ENCODE results near the gene CREB3L2.
A peak's percentile ranks its signal among the peaks of the same experiment; 100 is the strongest.

The CREB3L2 gene

DNA sequence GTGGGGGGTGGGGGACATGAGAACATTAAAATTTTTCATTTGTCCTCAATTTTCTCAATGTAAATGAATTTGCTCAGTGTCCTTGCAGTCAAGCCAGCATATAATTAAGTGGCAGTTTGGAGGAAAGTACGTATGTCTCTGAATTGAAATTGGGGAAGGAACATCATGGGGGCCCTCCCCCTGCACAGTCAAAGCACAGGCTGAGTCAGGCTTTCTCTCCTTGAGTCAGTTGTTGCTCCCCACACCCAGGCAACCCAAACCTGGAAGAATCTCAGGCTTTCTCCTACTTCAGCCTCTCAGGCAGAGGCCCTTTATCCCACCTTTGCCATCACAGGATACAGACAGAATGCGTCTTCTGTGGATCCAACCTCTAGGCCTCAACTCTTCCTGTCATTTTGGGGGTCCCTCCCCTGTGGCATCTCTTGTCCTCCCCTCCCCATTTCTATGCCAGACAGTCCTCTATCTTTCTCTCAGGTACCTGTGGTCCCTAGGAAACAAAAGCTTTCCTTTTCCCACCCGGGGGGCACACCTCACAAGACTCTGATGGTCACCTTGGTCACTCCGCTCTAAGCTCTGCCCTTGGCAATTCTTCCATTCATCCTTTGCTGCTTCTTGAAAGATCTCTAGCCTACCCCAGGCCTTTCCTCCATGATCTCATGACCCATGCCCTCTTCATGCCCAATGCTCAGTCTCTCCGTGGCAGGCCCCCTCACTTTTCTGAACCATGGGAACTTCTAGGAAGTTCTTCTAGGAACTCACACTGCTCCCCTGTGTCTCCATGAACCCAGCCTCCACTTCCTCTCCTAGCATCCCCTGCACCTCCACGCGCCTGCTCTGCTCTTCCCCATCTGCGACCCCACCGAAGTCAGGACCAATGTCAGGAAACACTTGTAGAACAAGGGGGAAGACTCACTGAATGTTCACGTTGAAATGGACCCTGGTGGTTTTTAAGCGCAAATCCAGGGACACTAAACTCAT is 40.4 kb downstream of the CREB3L2 start:
- DNase-seq: no peak
- in situ Hi-C loops (cut with HindIII; ENCODE audit: low pct_ligation_motif_present, low pct_unique_long_range_greater_than_20kb, low sequenced_read_pairs): no loop called here

DNA sequence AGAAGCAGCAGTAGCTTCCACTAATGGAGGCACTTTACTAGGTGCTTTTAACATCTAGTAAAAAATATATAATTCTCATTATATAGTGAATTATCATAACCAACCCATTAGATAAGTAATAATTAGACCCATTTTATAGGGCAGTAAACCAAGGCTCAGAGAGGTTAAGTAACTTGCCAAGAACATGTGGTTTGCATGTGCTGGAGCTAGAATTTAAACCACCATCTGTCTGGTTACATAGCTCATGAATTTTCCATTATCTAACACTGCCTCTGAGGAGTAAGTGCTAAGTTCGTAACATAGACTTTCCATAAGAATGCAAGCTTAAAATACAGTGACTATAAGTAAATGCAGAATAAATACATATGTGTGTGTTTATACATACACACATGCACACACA is 41.9 kb downstream of the CREB3L2 start:
- in situ Hi-C loops (cut with HindIII; ENCODE audit: low pct_ligation_motif_present, low pct_unique_long_range_greater_than_20kb, low sequenced_read_pairs): no loop called here

DNA sequence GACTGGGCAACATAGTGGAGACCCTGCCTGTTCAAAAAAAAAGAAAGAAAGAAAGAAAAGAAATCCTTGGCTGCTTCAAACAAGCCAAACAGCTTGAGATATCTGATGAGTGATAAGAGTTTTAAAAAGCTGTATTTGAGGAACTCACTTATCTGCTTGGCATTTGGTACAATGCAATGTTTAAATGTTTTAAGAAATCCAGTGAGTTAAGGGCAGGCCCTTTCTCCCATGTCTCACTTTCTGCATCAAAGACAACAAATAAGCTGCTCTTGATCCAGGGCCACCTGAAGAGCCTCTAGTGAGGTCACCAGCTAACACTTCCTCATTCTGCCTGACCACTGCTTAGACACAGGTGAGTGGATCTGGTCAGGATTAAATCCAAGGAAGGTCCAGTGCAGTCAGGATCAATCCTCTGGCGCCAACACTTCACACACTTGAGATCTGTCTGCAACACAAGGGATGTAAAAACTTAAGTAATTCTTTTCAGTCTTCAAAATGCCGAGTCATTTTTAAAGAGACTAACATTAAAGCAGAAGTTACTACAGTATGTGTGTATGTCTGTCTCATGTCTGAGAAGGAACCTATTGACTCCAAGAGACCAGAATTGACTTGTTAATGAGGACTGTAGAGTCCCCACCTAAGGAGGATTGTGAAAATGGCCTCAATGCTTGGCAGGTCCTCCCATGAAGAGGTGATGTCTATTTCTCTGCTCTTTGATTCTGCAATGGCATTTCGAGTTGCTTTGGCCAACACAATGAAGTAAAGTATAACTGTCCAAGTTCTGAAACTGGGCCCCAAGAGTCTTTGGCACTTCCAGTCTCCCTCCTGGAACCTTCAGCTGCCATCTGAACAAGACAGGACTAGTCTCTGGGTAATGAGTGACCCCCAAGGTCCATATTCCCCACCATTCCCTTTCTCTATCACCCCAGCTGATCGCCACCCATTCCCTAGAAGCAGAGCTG is 43.1 kb downstream of the CREB3L2 start:
- DNase-seq: no peak
- in situ Hi-C loops (cut with HindIII; ENCODE audit: low pct_ligation_motif_present, low pct_unique_long_range_greater_than_20kb, low sequenced_read_pairs): no loop called here

More for the DNA sequence above, 41.9 kb downstream of the CREB3L2 start:
- no peak for DNase-seq

DNA sequence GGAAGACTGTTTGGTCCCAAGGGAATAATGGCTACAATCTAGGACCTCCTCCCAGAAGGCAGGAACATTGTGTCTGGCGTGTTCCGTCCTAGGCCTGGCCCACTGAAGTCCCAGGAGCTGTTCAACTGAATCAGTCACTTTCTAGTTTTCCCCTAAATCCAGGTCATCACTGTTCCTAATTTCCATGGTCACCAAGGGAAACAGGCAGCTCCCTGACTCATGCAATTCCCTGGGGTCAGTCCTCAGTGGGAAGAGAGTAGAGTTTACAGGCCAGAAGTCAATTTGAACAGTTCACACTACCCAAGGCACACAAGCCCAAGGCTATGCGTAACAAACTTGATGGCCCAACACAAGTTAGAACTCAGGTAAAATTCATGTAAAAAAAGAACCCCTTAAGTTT is 44.0 kb downstream of the CREB3L2 start:
- in situ Hi-C loops (cut with HindIII; ENCODE audit: low pct_ligation_motif_present, low pct_unique_long_range_greater_than_20kb, low sequenced_read_pairs): no loop called here
- no peak for DNase-seq

DNA sequence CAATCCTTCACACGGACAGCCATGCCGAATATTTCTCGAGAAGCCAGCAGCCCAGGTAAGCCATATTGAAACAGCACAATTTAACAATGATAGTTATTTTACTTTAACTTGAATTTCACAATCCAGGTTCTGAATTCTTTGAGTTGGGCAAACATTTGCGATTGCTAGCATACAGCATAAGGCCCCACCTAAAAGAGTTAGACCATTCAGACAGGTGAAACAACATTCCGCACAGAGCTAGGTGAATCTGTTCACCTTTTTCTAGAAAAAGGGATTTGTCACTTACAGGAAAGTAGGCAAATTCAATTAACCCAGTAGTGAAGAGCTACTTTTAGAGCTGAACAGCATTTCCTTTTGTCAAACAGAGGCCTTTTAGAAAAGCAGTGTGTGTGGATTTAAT is 45.3 kb downstream of the CREB3L2 start:
- no peak for DNase-seq
- in situ Hi-C loops (cut with HindIII; ENCODE audit: low pct_ligation_motif_present, low pct_unique_long_range_greater_than_20kb, low sequenced_read_pairs): no loop called here

DNA sequence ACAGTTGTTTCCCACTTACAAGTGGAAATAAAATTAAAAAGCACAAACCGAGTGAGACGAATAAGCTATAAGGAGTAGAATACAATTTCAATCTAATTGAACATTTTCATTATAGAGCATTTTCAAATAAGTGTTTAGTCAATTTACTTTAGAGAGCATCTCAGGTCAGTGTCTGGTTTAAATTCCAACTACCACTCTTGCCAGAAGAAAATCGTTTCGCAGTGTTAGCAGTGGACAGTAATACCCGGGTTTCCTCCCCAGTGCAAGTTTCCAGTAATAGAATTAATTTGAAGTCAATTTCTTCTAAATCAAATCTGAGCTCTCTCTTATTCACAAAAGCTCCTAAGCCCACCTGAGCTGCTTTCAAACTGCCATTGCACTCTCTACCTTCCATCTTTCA is 45.7 kb downstream of the CREB3L2 start:
- DNase-seq: no peak
- in situ Hi-C loops (cut with HindIII; ENCODE audit: low pct_ligation_motif_present, low pct_unique_long_range_greater_than_20kb, low sequenced_read_pairs): no loop called here

DNA sequence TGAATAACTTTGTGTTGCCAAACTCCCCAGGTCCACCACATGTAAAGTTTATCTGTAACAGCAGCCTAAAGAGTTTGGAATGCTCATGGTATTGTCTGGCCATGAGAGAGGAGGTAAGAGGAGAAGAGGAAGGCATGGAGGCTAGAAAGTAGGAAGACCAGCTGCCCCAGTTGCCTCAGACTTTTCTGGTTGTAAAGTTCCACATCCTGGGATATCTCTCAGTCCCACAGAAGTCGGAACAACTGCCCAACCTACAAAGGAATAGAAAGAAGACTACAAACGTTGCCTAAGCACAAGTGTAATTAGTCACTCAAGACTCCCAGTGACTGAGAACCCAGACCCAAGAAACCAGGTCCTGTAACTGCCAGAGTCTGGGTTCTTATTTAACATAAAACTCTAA is 47.3 kb downstream of the CREB3L2 start:
- in situ Hi-C loops (cut with HindIII; ENCODE audit: low pct_ligation_motif_present, low pct_unique_long_range_greater_than_20kb, low sequenced_read_pairs): no loop called here
- no peak for DNase-seq

DNA sequence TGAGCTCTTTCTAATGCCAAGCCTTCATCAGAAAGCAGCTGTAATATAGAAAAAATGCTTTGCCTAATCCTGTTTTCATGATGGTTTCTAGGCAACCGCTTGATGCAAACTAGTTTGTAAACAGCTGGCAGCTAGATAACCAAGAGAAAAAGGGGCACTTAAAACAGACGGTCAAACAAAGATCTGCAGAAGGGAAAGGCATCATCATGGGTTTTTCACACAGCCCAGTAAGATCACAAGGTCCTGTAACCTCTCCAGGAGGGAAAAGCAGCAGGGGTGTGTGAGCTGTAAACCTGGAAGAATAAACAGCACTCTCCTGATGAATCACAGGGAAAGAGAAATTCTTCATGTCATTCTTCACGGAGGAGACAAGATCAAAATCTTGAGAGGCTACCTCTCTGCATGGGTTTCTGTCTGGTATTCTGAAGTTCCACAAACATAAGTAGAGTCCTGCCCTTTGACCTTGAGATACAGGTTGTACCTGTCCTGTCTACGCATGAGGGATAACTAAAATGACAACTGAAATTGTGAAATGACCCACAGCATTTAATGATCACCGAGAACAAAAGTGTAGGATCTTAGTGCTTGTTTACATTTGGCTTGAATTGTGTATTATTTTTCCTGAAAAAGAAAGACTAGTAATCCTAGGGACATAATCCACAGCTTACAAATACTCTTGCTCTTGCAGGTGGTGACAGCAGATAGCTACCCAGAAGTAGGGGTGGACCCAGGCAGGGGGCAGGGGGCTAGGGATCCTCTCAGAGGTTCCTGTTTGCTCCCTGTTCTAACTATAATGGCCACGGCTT is 48.0 kb downstream of the CREB3L2 start:
- in situ Hi-C loops (cut with HindIII; ENCODE audit: low pct_ligation_motif_present, low pct_unique_long_range_greater_than_20kb, low sequenced_read_pairs): no loop called here

DNA sequence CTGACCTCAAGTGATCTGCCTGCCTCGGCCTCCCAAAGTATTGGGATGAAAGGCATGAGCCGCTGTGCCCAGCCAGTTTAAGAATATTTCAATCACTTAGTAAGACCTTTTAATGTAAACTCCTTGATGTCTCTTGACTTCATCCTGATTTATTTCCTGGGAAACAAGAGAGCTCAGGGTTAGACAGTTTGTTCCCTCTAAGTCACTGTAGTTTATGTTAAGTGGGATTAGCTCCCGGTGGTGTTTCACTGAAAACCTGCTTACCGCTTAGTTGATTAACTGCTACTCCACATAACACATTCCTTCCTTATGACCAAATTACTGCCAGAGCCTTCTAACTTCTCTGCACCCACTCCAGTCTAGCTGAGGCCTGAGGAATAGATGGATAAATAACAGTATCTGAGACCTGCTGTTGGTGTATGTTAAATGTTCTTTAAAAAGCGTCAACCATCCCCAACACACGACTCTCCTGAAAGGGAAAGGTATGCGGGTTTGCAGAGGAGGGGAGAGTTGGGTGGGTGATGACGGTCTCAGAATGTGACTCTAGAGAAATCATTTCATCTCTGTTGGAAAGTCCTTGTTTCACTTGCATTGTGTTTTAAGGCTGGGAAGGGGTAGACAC is 48.7 kb downstream of the CREB3L2 start:
- in situ Hi-C loops (cut with HindIII; ENCODE audit: low pct_ligation_motif_present, low pct_unique_long_range_greater_than_20kb, low sequenced_read_pairs): no loop called here
- DNase-seq: peak; percentile 64

More for the DNA sequence above, 48.0 kb downstream of the CREB3L2 start:
- DNase-seq: peak; percentile 80

DNA sequence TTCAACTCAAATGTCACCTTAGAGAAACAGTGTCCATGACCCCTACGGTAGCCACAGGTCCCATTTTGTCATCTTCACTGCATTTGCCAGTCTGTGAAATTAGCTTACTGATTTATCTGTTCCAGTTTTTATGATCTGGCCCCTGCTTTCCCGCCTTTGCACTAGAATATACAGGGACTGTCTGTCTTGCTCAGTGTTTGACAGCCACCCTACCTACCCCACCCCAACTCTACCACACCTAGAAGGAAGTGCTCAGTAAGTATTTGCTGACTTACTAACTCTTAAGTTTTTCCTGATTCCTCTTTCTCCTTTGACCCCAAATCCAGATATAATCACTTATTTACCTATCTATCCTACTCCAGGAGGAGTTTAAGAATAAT is 49.5 kb downstream of the CREB3L2 start:
- in situ Hi-C loops (cut with HindIII; ENCODE audit: low pct_ligation_motif_present, low pct_unique_long_range_greater_than_20kb, low sequenced_read_pairs): no loop called here
- no peak for DNase-seq

DNA sequence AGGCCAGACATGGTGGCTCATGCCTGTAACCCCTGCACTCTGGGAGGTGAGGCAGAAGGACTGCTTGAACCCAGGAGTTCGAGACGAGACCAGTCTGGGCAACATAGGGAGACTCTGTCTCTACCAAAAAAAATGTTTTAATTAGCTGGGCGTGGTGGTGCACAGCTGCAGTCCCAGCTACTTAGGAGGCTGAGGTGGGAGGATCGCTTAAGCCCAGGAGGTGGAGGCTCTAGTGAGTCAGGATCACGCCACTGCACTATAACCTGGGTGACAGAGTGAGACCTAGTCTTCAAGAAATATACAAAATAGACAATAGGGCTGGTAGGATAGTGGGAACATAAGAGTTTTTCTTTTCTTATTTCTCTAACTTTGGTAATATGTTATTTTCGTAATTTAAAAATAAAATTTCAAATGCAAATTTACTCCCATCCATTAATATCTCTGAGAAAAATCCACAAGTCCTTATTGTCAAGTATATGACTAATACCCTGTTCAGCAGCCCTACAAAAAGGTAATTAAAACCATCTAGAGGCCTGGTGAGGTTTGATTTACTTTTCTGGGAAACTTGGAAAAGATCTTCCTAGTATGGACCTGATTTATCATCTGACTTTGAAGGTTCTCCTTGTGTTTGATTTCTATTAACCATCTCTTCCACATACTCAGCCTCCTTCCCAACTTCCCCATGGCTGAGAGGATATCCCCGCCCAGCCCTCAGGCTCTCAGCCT is 50.0 kb downstream of the CREB3L2 start:
- no peak for DNase-seq
- in situ Hi-C loops (cut with HindIII; ENCODE audit: low pct_ligation_motif_present, low pct_unique_long_range_greater_than_20kb, low sequenced_read_pairs): no loop called here

DNA sequence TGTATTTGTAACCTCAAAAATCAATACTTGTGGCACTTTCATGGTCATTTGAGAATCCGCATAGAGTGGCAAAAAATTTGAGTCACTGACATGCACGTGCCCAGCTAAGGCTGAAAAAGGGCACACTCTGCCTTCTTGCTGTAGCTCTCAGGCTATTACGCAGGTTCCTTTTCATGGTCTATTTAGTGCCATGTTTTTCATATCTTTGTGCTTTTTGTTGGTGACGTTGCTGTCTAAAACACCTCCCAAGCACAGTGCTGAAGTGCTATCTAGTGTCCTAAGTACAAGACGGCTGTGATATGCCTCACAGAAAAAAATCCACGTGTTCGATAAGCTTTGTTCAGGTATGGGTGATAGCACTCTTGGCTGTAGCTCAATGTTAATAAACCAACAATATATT is 50.9 kb downstream of the CREB3L2 start:
- DNase-seq: no peak
- in situ Hi-C loops (cut with HindIII; ENCODE audit: low pct_ligation_motif_present, low pct_unique_long_range_greater_than_20kb, low sequenced_read_pairs): no loop called here

DNA sequence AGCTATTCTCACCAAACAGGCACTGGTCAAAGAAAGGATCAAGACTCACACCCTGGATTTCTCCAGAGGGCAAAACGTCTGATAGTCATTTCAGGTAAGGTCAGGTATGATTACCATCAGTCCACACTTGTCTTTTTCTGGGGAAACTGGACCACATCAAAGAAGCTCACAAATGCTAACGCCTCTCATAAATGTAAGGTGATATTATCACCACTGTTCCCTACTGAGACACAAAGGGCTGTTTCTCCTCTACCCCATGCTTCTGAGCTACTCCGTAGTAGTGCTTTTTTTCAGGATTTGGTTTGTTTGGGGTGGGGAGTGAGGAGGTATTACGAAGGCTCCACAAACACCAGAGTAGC is 51.6 kb downstream of the CREB3L2 start:
- in situ Hi-C loops (cut with HindIII; ENCODE audit: low pct_ligation_motif_present, low pct_unique_long_range_greater_than_20kb, low sequenced_read_pairs): no loop called here
- no peak for DNase-seq

DNA sequence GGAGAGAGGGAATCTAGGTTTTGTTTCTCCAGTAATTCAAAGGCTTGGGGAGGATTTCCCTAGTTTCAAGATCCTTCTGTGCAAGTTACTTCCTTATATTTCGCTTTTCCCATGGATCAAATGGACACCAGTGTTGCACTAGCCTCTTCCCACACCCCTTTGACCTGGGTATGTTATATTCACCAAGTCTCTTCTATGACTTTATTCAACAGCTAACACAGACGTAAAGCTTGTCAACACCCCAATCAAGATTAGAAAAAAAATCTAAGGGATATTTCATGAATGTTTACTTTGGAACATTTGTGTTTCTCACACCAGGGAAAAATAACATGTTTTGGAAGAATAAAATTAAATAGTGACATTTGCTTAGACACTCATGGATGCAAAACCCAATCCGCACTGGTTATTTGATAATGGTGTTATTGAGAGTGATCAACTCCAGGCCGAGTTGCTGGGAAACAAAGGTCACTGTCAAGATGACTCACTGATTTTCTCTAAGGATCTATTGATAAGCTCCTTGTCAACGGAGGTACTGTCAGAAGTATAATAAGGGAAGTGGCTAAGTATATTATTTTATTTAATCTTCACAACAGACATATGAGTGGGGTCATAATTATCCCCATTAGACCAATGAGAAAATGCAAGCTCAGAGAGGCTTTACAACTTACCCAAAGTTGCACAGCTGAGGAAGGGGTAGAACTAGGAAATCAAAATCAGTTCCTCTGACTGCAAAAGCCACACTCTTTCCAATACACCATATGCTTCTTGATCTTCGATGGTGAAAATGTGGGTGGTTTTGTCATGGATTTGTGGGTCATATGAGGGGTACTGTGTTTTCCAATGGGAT is 52.2 kb downstream of the CREB3L2 start:
- no peak for DNase-seq
- in situ Hi-C loops (cut with HindIII; ENCODE audit: low pct_ligation_motif_present, low pct_unique_long_range_greater_than_20kb, low sequenced_read_pairs): no loop called here

DNA sequence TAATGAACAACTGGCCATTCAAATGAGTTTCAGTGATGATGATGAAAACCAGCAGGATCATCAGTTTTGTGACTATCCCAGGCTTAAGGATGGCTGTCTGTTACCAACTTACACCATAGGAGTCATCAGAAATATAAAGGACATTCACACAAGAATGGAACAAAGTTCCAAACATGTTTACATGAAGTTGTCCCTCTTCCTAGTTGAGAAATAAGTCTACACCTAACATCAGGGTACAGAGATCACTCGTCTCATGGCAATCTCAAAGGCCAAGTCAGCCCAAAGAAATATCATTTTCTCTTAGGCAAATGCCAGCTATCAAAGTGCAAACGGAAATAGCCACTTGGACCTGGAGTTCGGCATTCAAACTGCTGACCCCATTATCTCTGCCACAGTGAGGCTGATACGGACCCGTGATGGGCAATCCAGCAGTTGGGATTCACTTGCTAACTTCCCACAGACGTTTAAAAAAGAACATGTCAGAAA is 53.0 kb downstream of the CREB3L2 start:
- in situ Hi-C loops (cut with HindIII; ENCODE audit: low pct_ligation_motif_present, low pct_unique_long_range_greater_than_20kb, low sequenced_read_pairs): no loop called here
- DNase-seq: no peak

DNA sequence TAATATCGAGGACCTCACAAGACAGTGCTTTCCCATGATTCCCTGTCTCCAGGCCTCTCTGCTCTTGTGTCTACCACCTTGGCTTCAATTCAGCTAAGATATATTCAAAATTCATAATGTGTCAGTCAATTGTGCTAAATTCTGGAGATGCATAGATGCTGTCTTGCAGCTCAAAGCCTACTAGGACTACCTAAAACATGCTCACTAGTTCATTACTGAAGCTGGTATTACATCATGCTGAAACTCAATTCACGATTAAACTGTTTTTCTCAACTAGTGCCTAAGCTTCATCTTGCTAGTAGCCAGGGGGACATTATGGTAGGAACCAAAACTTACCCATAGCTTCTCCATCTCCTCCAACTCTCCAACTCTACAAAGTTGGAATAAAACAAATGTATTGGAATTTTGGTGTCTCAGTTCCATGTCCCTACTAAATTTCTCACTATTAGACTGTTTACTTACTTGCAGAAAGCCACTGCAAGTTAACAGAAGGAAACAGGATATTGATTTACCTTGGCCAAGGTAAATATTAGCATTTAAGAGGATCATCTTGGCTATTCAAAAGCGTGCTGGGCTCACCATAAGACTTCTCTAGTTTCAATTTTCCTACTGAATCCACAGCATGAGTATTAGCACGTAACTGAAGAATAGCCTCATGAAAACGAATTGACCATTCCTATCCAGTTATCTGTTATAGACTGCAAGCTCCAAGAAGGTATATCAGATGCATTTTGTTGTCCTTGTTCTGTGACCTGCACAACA is 53.6 kb downstream of the CREB3L2 start:
- in situ Hi-C loops (cut with HindIII; ENCODE audit: low pct_ligation_motif_present, low pct_unique_long_range_greater_than_20kb, low sequenced_read_pairs): no loop called here

More for the DNA sequence above, 53.6 kb downstream of the CREB3L2 start:
- DNase-seq: no peak
